HG03135 (cell line): ENCODE data around the gene HDAC4.

Experiments used
- ATAC-seq: cut with Tn5 transposase; IDR thresholded peaks from one replicate; pipeline ENCODE4 v1.9.1; 2021; ENCODE audit warnings: mild to moderate bottlenecking, moderate library complexity; ENCODE audit not compliant: unreplicated experiment

Gene HDAC4

DNA sequence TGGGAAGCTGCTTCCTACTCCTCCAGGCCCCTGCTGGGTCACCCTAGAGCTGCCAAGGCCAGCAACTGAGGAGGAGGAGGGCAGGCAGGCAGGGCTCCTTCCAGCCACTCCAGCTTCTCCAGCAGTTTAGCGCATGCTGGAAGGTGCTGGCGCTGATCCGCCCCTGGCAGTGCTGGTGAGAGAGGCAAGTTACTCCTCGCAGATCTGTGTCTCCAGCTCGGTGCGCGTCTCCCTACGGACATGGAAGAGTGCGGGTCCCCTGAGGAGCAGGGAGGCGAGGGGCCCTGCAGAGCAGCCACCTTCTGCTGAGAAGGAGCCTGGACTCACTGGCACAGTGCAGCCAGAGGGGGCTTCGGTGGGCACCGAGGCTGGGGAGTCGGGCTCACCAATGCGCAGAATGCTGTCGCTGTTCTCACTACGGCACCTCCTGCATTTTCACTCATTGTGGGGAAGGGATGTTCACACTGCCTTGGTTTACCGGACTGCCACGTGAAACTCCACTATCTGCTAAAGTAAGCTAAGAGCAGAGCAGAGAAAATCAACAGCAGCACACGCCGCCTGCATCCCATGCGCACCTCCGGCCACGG lies 206.0 kb downstream of the HDAC4 start:
- no peak for ATAC-seq

DNA sequence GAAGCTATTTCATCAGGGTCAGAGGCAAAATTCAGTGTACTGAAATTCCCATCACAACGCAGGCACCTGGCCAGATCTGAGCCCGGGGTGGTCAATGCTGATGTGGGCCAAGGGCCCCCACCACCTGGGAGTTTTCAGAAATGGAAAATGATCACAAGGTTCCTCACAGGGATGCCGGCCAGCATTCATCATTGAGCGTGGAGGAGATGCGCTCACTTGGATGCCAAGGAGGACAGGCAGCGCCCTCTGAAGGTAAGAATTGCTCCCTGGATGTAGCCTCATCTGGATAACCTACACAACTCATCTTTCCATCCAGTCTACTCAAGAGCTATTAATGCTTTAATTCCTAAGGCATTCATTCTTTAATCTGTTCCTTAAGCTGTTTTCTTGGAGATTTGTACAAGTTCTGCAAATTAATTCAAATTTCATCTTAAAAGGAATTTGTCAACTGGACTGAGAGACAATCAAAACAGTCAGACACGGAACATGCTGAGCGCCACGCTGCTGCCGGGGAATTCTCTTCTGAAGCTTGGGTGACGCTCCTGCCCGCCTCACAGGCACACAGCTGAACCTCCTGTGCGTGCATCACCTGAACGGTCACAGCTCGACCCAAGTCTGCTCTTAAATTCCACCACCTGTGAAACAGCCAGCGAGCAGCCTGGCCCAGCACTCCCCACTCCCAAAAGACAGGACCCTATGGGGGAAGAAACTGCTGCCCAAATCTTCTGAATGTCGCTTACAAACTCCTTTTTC lies 206.7 kb downstream of the HDAC4 start:
- ATAC-seq = no peak

DNA sequence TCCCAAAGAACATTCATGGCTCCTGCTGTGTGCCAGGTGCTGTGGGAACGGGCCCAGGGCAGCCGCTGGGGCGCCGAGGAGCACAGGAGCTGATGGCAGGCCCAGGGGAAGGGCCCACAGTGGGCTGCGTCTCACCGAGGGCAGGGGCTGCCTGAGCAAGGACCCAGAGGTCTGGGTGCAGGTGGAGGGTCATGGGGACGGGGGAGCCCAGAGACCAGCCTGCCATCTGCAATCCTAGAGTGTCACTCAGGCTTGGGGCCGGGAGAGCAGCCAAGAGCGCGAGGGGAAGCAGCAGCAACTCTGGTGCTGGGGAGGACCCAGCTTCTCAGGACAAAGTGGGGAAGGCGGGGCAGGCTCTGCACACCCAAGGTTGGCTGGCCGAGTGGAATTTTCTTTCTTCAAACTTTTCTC lies 207.4 kb downstream of the HDAC4 start:
- ATAC-seq = no peak

GRCh38 chr2:239192975-239193374 lies 207.8 kb downstream of the HDAC4 start:
- no peak for ATAC-seq

- ATAC-seq = no peak
Observed at GRCh38 chr2:239192456-239192855, 208.4 kb downstream of the HDAC4 start.

DNA sequence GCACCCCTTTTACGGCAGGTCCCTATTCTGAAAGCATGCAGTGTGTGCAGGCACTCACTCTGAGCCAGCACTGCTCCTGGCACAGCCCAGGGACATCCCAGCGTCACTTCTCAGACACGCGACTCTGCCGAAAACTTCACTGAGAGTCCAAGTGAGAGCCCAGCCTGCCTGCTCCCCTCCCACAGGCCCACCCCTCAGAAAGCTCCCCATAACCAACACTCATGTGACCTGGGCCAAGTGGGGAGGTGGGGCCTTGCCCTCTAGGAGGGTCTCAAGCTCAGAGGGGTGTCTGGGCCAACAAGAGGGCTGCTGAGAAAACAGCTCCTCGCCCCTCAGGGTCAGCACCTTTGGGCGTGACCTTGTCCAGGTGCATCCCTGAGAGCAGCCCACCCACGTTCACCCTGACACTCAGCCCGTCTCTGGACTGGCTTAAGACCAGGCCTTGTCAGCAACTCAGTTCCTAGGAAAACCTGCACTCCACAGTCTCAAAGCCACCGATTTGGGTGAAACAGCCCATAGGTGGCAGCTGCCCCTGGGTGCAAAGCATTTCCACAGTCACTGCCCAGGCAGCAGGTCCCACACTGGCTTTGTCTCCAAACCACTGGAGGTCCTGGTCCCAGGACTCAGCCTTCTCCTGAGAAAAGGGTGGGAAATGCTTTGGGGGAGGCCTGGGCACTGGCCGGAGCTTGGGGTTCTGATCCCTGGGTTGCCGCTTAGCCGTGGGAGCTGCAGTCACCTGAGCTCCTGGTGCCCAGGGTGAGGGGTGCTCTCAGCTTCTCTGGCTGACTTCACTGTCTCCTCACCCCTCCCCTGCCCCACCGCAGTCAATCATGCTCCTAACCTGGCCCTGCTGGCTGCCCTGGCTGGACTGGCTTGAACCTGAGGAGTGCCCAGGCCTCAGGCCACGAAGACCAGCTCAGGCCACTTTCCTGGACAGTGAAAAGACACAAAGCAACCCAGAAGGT lies 209.6 kb downstream of the HDAC4 start:
- no peak for ATAC-seq

- ATAC-seq = no peak
Observed at GRCh38 chr2:239190361-239190760, 210.5 kb downstream of the HDAC4 start.

DNA sequence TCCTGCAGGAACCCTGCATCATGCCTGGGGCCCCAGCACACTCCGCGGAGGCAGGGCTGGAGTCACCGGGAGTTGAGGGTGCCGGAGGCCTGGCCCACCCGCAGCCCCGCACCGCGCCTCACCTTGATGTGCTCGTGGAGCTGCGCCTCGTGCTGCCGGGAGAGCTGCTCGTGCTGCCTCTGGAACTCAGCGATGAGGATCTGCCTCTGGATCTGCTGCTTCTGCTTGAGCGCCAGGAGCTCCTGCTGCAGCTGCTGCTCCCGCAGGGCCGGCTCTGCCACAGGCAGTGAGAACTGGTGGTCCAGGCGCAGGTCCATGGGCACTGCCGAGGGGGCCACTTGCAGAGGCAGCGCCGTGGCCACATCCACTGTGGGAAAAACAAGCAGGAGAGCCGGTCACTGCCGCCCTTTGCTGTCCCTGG lies 211.1 kb downstream of the HDAC4 start:
- ATAC-seq = no peak

DNA sequence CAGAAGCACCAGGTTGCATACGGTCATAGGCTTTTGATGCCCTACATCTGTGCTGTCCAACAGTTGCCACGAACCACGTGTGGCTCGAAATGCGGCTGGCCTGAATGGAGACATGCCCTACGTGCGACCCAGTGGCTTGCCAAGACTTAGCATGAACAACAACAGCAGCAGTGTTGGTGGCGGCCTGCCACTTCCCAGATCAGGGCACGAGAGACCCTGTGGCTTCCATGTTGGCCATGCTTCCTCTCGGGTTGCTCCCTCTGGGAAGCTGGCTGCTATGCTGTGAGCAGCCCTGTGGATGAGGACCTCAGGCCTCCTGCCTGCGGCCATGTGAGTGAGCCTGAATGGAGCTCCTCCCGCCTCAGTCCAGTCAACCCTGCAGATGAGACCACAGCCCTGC lies 212.3 kb downstream of the HDAC4 start:
- ATAC-seq = no peak

GRCh38 chr2:239187464-239188253 lies 213.2 kb downstream of the HDAC4 start:
- ATAC-seq = no peak

GRCh38 chr2:239186516-239187357 lies 214.1 kb downstream of the HDAC4 start:
- ATAC-seq = no peak

GRCh38 chr2:239184968-239185903 lies 215.6 kb downstream of the HDAC4 start:
- ATAC-seq = no peak

GRCh38 chr2:239184179-239184578 lies 216.6 kb downstream of the HDAC4 start:
- no peak for ATAC-seq

- ATAC-seq = no peak
Observed at GRCh38 chr2:239182981-239183791, 217.6 kb downstream of the HDAC4 start.

DNA sequence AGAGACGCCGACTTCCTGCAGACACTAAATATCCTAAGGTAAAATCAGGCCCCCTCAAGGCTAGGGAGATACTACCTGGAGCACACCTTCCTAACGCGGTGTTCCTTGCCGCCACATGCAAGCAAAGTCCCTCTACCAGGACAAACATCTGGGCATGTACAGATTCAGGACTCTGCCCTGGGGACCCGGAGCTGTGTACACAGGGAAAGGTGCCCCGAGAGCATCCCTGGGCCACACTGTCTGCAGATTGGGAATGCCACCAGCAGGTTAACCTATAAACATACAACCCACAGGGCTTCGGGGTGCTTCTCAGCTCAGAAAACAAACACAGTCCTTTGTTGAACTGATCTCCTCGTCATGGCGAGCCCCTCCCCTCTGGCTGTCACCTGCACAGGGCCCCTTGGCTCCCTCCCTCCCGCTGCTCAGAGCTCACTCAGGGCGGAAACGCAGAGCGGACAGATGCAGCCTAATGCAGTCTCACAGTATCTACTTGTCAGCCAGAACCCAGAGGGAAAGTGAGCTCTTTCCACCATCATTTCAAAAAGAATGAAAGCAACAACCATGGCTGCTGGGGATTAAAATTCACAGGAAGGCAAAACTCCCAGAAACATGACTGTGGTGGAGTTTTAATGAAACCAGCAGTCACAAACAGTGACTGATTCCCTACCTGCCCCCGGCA lies 218.8 kb downstream of the HDAC4 start:
- ATAC-seq = no peak

- ATAC-seq = no peak
Observed at GRCh38 chr2:239181074-239181902, 219.5 kb downstream of the HDAC4 start.
